Nephron progenitor cell (in vitro differentiated cells): ENCODE data around the gene NKD1.

Experiments
- DNase-seq: peaks from one replicate; pipeline ENCODE4 v3.0.0; 2021
- H3K27ac Mint-ChIP-seq: 2 replicates; pipeline ENCODE4 v1.8.0; 2021; ENCODE audit warnings: mild to moderate bottlenecking, moderate library complexity, mixed read lengths
- H3K27me3 Mint-ChIP-seq: 2 replicates; pipeline ENCODE4 v1.8.0; 2021; ENCODE audit warnings: mild to moderate bottlenecking, low read depth, mixed read lengths; ENCODE audit not compliant: poor library complexity
- H3K36me3 Mint-ChIP-seq: 2 replicates; pipeline ENCODE4 v1.8.0; 2021; ENCODE audit warnings: low read depth, mixed read lengths
- H3K4me1 Mint-ChIP-seq: 2 replicates; pipeline ENCODE4 v1.8.0; 2021; ENCODE audit warnings: mixed read lengths
- H3K4me3 Mint-ChIP-seq: 2 replicates; pipeline ENCODE4 v1.8.0; 2021; ENCODE audit warnings: mild to moderate bottlenecking, moderate library complexity, mixed read lengths
- H3K9me3 Mint-ChIP-seq: 2 replicates; pipeline ENCODE4 v1.8.0; 2021; ENCODE audit warnings: mild to moderate bottlenecking, moderate library complexity, mixed read lengths
- TF ChIP-seq, protein P1 (sequence below): fragments of 200-600 bp; sonication (generic); IDR thresholded peaks from 2 replicates; pipeline ENCODE4 v1.5.0; 2021; ENCODE audit warnings: antibody characterized with exemption

The NKD1 gene

GRCh38 chr16:50611995-50612848 lies 64.0 kb downstream of the NKD1 start:
- Mint-ChIP-seq H3K4me3 (no peak overlapping the region), H3K27ac (peak overlapping the region; percentile 93), H3K9me3 (no peaks in the 10 kb centered on the region), H3K27me3 (no peaks in the 10 kb centered on the region), H3K36me3 (peaks cover 39% of the 10 kb centered on the region), H3K4me1 (peaks cover 68% of the 10 kb centered on the region)
- no peak for DNase-seq
- TF ChIP-seq, protein P1, sequence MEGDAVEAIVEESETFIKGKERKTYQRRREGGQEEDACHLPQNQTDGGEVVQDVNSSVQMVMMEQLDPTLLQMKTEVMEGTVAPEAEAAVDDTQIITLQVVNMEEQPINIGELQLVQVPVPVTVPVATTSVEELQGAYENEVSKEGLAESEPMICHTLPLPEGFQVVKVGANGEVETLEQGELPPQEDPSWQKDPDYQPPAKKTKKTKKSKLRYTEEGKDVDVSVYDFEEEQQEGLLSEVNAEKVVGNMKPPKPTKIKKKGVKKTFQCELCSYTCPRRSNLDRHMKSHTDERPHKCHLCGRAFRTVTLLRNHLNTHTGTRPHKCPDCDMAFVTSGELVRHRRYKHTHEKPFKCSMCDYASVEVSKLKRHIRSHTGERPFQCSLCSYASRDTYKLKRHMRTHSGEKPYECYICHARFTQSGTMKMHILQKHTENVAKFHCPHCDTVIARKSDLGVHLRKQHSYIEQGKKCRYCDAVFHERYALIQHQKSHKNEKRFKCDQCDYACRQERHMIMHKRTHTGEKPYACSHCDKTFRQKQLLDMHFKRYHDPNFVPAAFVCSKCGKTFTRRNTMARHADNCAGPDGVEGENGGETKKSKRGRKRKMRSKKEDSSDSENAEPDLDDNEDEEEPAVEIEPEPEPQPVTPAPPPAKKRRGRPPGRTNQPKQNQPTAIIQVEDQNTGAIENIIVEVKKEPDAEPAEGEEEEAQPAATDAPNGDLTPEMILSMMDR = no peak

DNA sequence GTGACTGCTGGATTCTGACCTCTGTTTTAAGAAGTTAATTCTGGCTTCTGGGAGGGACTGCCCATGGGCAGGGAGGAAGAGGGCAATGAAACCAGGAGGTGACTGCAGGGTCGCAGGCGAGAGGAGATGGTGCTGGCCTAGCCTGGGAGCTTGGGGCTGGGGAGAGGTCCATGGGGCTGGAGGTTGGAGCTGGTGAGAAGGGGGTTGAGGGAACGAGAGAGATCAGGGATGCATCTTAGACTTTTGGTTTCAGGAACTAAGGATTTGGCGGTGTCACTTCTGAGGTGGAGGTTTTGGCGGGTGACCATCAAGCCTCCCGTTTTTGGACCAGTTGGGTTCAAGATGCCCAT lies 64.6 kb downstream of the NKD1 start:
- H3K27me3 Mint-ChIP-seq = no peaks in the 10 kb centered on the region
- TF ChIP-seq, protein P1 = no peak
- no peaks in the 10 kb centered on the region for H3K9me3 Mint-ChIP-seq
- H3K4me1 Mint-ChIP-seq = peaks cover 69% of the 10 kb centered on the region
- H3K4me3 Mint-ChIP-seq = no peak overlapping the region
- peak overlapping the region; percentile 93 for H3K27ac Mint-ChIP-seq
- DNase-seq = no peak
- peaks cover 42% of the 10 kb centered on the region for H3K36me3 Mint-ChIP-seq

- DNase-seq = no peak
- Mint-ChIP-seq H3K36me3 (peaks cover 43% of the 10 kb centered on the region), H3K27me3 (no peaks in the 10 kb centered on the region), H3K27ac (peak overlapping the region; percentile 93), H3K9me3 (no peaks in the 10 kb centered on the region), H3K4me3 (no peak overlapping the region), H3K4me1 (peaks cover 72% of the 10 kb centered on the region)
- TF ChIP-seq, protein P1 = no peak
These were observed 65.2 kb downstream of the NKD1 start for GRCh38 chr16:50613281-50613963.

DNA sequence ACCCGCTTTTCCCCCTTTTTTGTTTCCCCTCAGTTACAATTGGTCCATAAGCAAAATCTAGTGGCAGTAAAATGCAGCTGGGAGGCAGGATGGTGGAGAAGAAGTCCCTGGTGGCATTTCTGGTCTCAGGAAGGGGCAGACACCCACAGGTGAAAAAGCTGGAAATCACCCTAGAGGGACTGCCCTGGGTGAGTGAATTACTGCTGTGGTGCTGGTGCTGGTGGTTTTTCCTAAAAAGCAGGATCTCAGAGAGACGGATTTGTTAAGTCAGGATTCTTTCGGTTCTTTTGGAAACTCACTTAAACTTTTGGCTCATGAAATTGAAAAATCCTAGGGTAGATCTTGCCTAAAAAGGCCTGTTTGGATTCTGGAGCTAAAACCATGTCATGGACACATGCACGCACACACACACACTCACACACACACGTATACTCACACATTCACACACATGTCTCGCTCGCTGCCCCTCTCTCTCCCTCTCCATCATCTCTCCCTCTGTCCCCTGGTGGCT lies 65.8 kb downstream of the NKD1 start:
- TF ChIP-seq, protein P1 = no peak
- H3K36me3 Mint-ChIP-seq = peaks cover 47% of the 10 kb centered on the region
- H3K9me3 Mint-ChIP-seq = no peaks in the 10 kb centered on the region
- H3K4me1 Mint-ChIP-seq = peaks cover 78% of the 10 kb centered on the region
- no peak overlapping the region for H3K4me3 Mint-ChIP-seq
- no peak for DNase-seq
- no peaks in the 10 kb centered on the region for H3K27me3 Mint-ChIP-seq
- peak overlapping the region; percentile 57 for H3K27ac Mint-ChIP-seq

DNA sequence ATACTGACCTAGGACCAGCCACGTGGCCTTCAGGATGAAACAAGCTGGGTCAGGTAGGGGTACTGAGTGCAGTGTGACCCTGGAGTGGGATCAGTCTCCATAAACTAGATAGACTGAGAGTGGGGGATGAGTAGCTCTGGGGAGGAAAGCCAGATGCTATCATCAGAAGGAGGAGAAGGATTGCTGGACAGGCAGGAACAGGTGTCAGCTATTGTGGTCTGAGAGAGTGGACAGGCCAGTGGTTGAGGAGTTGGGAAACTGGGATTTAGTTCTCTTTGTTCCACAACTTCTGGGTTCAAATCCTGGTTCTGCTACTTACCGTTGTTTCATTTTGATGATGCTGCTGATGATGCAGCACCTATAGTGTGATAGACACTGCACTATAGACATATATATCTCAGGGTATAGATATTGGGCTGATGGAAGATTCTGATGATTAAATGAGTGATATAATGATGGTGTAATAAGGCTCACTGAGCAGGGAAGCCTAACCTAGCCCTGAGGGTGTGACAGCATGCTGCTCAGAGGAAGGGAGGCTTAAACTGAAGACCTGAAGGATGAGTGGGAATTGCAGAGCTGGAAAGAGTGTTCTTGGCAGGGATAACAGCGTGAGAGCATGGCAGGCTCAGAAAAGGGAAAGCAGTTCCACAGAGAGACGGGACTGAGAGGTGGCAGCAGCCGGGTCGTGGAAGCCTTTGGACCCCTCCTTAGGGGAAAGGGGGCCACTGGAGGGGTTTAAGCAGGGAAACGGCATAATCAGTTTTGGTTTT lies 66.9 kb downstream of the NKD1 start:
- Mint-ChIP-seq H3K27me3 (no peaks in the 10 kb centered on the region), H3K4me3 (no peak overlapping the region), H3K36me3 (peaks cover 47% of the 10 kb centered on the region), H3K27ac (peak overlapping the region; percentile 82), H3K4me1 (peaks cover 85% of the 10 kb centered on the region), H3K9me3 (no peaks in the 10 kb centered on the region)
- no peak for DNase-seq
- TF ChIP-seq, protein P1 = no peak
